Upper lobe of right lung (tissue), 1 donor: ENCODE data around the gene STXBP2. TPM values are rescaled to one million over a fixed set of nuclear protein-coding genes. Genes with fewer than 3 reads are reported as not detected.

Experiments used
- ATAC-seq: fragments of 200-7000 bp; cut with Tn5 transposase; one replicate; pipeline ENCODE4 v1.9.1; 2020; ENCODE audit warnings: mild to moderate bottlenecking, moderate library complexity
- DNase-seq: peaks from one replicate; pipeline ENCODE4 v3.0.0-alpha.2; 2020
- H3K27ac ChIP-seq: fragments of 200-600 bp; one replicate; pipeline ENCODE4 v1.8.0; 2022
- H3K27me3 ChIP-seq: fragments of 200-600 bp; one replicate; pipeline ENCODE4 v1.8.0; 2022; ENCODE audit warnings: mild to moderate bottlenecking
- H3K36me3 ChIP-seq: fragments of 200-600 bp; one replicate; pipeline ENCODE4 v1.8.0; 2022
- H3K4me1 ChIP-seq: fragments of 200-600 bp; one replicate; pipeline ENCODE4 v1.8.0; 2022
- H3K4me3 ChIP-seq: fragments of 200-600 bp; one replicate; pipeline ENCODE4 v1.8.0; 2022; ENCODE audit warnings: mild to moderate bottlenecking
- H3K9me3 ChIP-seq: fragments of 200-600 bp; one replicate; pipeline ENCODE4 v1.8.0; 2022
- intact Hi-C: fragments of 100-400 bp; cut with DNase I; formaldehyde crosslinking; loops from one replicate; pipeline ENCODE4 v1.11.0; 2022
- total RNA-seq: library from RNA; stranded (reverse); fragmentation: NEBNext Ultra II Directional; extraction: Animal tissue kit (Norgen Biotek cat#: 25700); gene quantifications from one replicate; pipeline ENCODE4 v1.2.1, GENCODE V29; 2021
- TF ChIP-seq, protein P1 (sequence below): fragments of 200-600 bp; IDR thresholded peaks from one replicate; pipeline ENCODE4 v1.8.0; 2022; ENCODE audit warnings: antibody characterized with exemption
- donor health status: DM: no; HTN: yes; CAD: no; lungs with severe emphysema.

The STXBP2 gene
- total RNA-seq, 1 donor from 2014 or later: 162 TPM

DNA sequence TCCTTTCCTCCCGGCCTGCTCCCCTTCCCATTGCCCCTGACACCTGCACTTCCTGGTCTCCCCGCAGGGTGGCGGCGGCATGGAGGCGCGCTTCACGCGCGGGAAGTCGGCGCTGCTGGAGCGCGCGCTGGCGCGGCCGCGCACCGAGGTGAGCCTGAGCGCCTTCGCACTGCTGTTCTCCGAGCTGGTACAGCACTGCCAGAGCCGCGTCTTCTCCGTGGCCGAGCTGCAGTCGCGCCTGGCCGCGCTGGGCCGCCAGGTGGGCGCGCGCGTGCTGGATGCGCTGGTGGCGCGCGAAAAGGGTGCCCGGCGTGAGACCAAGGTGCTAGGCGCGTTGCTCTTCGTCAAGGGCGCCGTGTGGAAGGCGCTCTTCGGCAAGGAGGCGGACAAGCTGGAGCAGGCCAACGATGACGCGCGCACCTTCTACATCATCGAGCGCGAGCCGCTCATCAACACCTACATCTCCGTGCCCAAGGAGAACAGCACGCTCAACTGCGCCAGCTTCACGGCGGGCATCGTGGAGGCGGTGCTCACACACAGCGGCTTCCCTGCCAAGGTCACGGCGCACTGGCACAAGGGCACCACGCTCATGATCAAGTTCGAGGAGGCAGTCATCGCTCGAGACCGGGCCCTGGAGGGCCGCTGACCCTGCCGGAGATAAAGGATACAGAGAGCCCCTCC is 45.4 kb downstream of the STXBP2 start:
- Histone ChIP-seq H3K4me3 (peak overlapping the region; percentile 100), H3K36me3 (peaks cover 25% of the 10 kb centered on the region), H3K27me3 (no peaks in the 10 kb centered on the region), H3K27ac (no peak overlapping the region), H3K9me3 (no peaks in the 10 kb centered on the region), H3K4me1 (peaks cover 6% of the 10 kb centered on the region)
- ATAC-seq: no peak
- TF ChIP-seq, protein P1, sequence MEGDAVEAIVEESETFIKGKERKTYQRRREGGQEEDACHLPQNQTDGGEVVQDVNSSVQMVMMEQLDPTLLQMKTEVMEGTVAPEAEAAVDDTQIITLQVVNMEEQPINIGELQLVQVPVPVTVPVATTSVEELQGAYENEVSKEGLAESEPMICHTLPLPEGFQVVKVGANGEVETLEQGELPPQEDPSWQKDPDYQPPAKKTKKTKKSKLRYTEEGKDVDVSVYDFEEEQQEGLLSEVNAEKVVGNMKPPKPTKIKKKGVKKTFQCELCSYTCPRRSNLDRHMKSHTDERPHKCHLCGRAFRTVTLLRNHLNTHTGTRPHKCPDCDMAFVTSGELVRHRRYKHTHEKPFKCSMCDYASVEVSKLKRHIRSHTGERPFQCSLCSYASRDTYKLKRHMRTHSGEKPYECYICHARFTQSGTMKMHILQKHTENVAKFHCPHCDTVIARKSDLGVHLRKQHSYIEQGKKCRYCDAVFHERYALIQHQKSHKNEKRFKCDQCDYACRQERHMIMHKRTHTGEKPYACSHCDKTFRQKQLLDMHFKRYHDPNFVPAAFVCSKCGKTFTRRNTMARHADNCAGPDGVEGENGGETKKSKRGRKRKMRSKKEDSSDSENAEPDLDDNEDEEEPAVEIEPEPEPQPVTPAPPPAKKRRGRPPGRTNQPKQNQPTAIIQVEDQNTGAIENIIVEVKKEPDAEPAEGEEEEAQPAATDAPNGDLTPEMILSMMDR: no peak
- DNase-seq: no peak
- intact Hi-C loops: loop anchor here (10.0 kb wide), 1 partner anchor 122 kb away; no protein-coding TSS in a partner anchor

DNA sequence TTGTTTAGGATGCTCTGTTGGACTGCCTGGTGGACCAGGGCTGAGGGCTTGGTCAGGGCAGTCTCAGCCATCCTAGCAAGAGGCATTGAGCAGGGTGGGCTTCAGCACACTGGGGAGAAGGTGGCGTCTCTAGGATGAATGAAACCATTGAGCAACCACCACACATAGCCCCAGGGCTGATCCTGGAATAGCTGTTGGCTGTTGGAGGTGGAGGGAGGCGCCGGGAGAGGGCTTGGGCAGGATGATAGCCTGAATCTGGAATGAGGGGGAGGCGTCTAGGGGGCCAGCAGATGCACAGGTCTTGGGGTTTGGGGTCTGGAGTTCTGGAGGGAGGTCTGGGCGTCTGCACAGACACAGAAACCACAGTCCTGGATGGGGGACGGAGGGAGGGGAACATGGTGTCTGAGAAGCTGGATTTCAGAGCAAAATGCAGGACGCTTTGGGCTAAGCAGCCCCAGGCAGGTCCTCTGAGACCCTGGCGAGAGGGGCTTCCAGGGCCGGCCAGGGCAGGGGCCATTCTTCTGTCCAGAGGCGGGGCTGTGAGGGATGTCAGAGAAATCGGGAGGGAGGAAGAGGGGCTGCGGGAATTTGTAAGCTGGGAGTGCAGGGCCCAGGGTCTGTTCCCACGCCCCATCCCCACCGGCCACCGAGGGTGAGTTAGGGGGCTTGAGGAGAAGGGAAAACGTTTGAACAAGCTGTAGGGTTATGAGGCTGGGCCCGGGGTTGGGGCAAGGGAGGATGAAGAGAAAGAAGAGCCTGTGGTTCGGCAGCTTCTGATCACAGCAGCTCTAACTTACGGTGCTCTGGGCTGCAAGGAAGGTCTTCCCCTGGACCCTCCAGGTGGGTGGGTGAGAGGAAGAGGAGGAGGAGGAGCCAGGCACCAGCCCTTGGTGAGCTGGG is 48.9 kb downstream of the STXBP2 start:
- ATAC-seq (no peak), DNase-seq (no peak)
- Histone ChIP-seq H3K4me1 (no peaks in the 10 kb centered on the region), H3K36me3 (peaks cover 25% of the 10 kb centered on the region), H3K27me3 (no peaks in the 10 kb centered on the region), H3K4me3 (no peak overlapping the region), H3K9me3 (no peaks in the 10 kb centered on the region), H3K27ac (no peak overlapping the region)
- intact Hi-C loops: loop anchor here (10.0 kb wide), 1 partner anchor 119 kb away; no protein-coding TSS in a partner anchor
- TF ChIP-seq, protein P1: no peak

DNA sequence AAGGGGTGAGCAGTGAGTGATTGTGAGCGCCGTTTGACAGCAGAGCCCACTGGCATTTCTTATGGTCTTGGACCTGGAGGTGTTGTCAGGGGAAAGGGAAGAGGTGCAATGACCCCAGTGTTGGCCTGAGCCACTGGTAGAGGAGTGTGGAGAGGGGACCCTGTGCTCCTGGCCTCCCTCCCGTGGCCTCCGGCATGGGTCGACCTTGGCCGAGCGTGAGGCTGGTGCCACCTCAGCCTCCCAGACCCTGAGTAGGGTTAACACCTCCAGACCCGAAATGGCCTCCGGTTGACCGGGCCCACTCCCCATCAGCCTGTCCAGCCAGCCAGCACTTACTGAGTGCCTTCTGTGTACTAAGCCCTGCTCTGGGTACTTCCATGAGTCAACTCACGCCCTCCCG is 50.3 kb downstream of the STXBP2 start:
- DNase-seq: no peak
- TF ChIP-seq, protein P1: no peak
- intact Hi-C loops: loop anchor here (10.0 kb wide), 1 partner anchor 118 kb away; no protein-coding TSS in a partner anchor

DNA sequence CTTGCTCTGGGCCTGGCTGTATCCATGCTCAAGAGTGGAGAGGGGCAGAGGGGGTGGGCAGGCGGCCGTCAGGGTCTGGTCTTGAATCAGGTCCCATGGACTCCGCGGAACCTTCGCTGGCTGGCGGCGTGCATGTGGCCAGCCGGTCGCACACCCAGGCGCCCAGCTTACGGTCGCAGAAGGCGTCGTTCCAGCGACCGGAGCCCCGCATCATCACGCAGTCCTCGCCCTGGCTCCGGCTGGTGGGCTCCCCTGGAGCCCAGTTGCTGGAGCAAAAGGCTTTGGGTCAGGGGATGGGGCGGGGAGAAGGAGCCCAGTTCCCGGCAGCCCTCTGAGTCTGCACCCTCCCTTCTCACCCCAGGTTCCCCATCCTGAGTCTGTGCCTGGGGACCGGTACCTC is 52.3 kb downstream of the STXBP2 start:
- TF ChIP-seq, protein P1: no peak
- no peak overlapping the region for H3K4me3 ChIP-seq
- peaks cover 9% of the 10 kb centered on the region for H3K36me3 ChIP-seq
- ATAC-seq (peak; percentile 28), DNase-seq (no peak)
- H3K4me1 ChIP-seq: no peaks in the 10 kb centered on the region
- intact Hi-C loops: loop anchor here (10.0 kb wide), 1 partner anchor 116 kb away; no protein-coding TSS in a partner anchor
- no peaks in the 10 kb centered on the region for H3K27me3 ChIP-seq
- no peak overlapping the region for H3K27ac ChIP-seq
- H3K9me3 ChIP-seq: no peaks in the 10 kb centered on the region

More for the DNA sequence above, 50.3 kb downstream of the STXBP2 start:
- ATAC-seq: no peak
- no peaks in the 10 kb centered on the region for H3K27me3 ChIP-seq
- no peak overlapping the region for H3K4me3 ChIP-seq
- no peaks in the 10 kb centered on the region for H3K4me1 ChIP-seq
- H3K9me3 ChIP-seq: no peaks in the 10 kb centered on the region
- H3K27ac ChIP-seq: no peak overlapping the region
- peaks cover 25% of the 10 kb centered on the region for H3K36me3 ChIP-seq

DNA sequence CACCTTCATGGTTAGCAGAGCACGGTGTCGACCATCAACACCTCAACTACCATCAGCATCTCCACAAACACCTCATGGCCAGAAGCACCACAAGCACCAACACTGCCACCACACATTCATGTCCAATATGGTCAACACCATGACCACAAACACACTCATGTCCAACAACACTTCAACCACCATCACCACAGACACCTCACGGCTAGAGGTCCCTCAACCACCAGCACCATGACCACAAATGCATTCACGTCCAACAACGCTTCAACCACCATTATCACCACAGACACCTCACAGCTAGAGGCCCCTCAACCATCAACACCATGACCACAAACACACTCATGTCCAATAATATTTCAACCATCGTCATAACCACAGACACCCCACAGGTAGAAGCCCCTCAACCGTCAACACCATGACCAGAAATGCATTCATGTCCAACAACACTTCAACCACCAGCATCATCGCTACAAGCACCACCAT is 53.9 kb downstream of the STXBP2 start:
- H3K4me1 ChIP-seq: no peaks in the 10 kb centered on the region
- H3K36me3 ChIP-seq: no peaks in the 10 kb centered on the region
- H3K9me3 ChIP-seq: no peaks in the 10 kb centered on the region
- ATAC-seq (no peak), DNase-seq (no peak)
- H3K27ac ChIP-seq: no peak overlapping the region
- no peaks in the 10 kb centered on the region for H3K27me3 ChIP-seq
- no peak overlapping the region for H3K4me3 ChIP-seq
- TF ChIP-seq, protein P1: no peak
- intact Hi-C loops: no loop called here
